HG02938 (cell line): ENCODE data around the gene TSC22D3.
"Not testable (repeated sequence)": the region's sequence is repeated elsewhere in the genome, so short reads cannot be mapped to it uniquely, and the experiment has no call there.

Experiments
- ATAC-seq: cut with Tn5 transposase; IDR thresholded peaks from one replicate; pipeline ENCODE4 v1.9.1; 2021; ENCODE audit warnings: mild to moderate bottlenecking, moderate library complexity; ENCODE audit not compliant: unreplicated experiment

TSC22D3 gene

GRCh38 chrX:107775734-107776511 lies at the start of gene TSC22D3:
TSC22D3 (minus strand) TSS chrX:107775787; CDS start chrX:107775419, 368 bp downstream.
- peak; percentile 76 for ATAC-seq

GRCh38 chrX:107823456-107823855 lies 47.9 kb upstream of the TSC22D3 start:
- ATAC-seq: no peak

- no peak for ATAC-seq
Observed at GRCh38 chrX:107823042-107823441, 47.5 kb upstream of the TSC22D3 start.

GRCh38 chrX:107818900-107819521 lies 43.4 kb upstream of the TSC22D3 start:
- no peak for ATAC-seq

- not testable (repeated sequence) for ATAC-seq
Observed at GRCh38 chrX:107810053-107810452, 34.5 kb upstream of the TSC22D3 start.

GRCh38 chrX:107805179-107805578 lies 29.6 kb upstream of the TSC22D3 start:
- ATAC-seq: no peak

- no peak for ATAC-seq
Observed at GRCh38 chrX:107804427-107804826, 28.8 kb upstream of the TSC22D3 start.

- ATAC-seq: no peak
Observed at GRCh38 chrX:107787827-107788226, 12.2 kb upstream of the TSC22D3 start.

GRCh38 chrX:107780525-107780924 lies 4.9 kb upstream of the TSC22D3 start:
- ATAC-seq: no peak

GRCh38 chrX:107777536-107777832 lies 1.9 kb upstream of the TSC22D3 start, which contains the start of gene NCBP2L:
NCBP2L (plus strand) TSS chrX:107777733; CDS start chrX:107794221, 16,488 bp downstream.
- ATAC-seq: no peak

- ATAC-seq: peak; percentile 75
Observed at GRCh38 chrX:107776649-107777535, 1.3 kb upstream of the TSC22D3 start.

GRCh38 chrX:107775000-107775733 lies 420 bp downstream of the TSC22D3 start:
- ATAC-seq: peak; percentile 22

GRCh38 chrX:107773906-107774435 lies 1.6 kb downstream of the TSC22D3 start:
- ATAC-seq: no peak

GRCh38 chrX:107773206-107773605 lies 2.4 kb downstream of the TSC22D3 start:
- no peak for ATAC-seq

- ATAC-seq: no peak
Observed at GRCh38 chrX:107769581-107770317, 5.8 kb downstream of the TSC22D3 start.

- ATAC-seq: no peak
Observed at GRCh38 chrX:107768051-107768450, 7.5 kb downstream of the TSC22D3 start.

GRCh38 chrX:107766470-107767150 lies 9.0 kb downstream of the TSC22D3 start:
- no peak for ATAC-seq

- ATAC-seq: no peak
Observed at GRCh38 chrX:107764845-107765608, 10.6 kb downstream of the TSC22D3 start.

GRCh38 chrX:107763647-107764046 lies 11.9 kb downstream of the TSC22D3 start:
- ATAC-seq: no peak
